GM13977 (cell line): Measurements from ENCODE around the gene LTBP1.

Experiments used
- DNase-seq: peaks from one replicate; pipeline ENCODE4 v3.0.0; 2012; ENCODE audit warnings: low spot score
- in situ Hi-C: fragments of 300-500 bp; cut with MboI; formaldehyde crosslinking; loops from one replicate; pipeline ENCODE4 v1.12.0; 2022; ENCODE audit warnings: low sequenced_read_pairs, low pct_unique_long_range_greater_than_20kb, mixed read lengths, inconsistent platforms; ENCODE audit not compliant: unreplicated experiment
- TF ChIP-seq, protein P1 (sequence below): IDR thresholded peaks from 2 replicates; pipeline ENCODE4 v1.5.1; 2012; ENCODE audit warnings: mild to moderate bottlenecking, control low read depth; ENCODE audit not compliant: insufficient read depth; ENCODE audit errors: extremely low read depth, missing control alignments

The LTBP1 gene

DNA sequence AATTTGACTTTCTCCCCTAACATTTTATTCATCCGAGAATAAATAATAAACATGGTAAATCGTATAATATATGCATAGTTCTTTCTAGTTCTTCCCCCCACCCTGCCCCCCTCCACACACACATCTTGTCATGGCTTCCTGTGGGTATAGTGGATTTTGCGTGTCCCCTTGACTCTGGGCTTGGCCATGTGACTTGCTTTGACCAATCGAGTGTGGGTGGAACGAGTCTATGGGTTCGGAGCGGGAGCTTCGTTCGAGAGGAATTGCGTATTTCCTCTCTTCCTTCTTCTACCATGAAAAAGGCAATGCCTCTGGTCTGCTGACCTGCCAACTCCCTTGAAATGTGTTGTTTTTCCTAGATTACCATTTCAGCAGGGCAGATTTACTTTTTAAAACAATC lies 175.2 kb downstream of the LTBP1 start:
- TF ChIP-seq, protein P1, sequence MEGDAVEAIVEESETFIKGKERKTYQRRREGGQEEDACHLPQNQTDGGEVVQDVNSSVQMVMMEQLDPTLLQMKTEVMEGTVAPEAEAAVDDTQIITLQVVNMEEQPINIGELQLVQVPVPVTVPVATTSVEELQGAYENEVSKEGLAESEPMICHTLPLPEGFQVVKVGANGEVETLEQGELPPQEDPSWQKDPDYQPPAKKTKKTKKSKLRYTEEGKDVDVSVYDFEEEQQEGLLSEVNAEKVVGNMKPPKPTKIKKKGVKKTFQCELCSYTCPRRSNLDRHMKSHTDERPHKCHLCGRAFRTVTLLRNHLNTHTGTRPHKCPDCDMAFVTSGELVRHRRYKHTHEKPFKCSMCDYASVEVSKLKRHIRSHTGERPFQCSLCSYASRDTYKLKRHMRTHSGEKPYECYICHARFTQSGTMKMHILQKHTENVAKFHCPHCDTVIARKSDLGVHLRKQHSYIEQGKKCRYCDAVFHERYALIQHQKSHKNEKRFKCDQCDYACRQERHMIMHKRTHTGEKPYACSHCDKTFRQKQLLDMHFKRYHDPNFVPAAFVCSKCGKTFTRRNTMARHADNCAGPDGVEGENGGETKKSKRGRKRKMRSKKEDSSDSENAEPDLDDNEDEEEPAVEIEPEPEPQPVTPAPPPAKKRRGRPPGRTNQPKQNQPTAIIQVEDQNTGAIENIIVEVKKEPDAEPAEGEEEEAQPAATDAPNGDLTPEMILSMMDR: no peak
- in situ Hi-C loops: no loop called here
- no peak for DNase-seq

- no peak for DNase-seq
- TF ChIP-seq, protein P1: no peak
- in situ Hi-C loops: no loop called here
Measured at GRCh38 chr2:33122726-33123125, 176.0 kb downstream of the LTBP1 start.

- DNase-seq: no peak
Measured at GRCh38 chr2:33123216-33123615, 176.5 kb downstream of the LTBP1 start.

GRCh38 chr2:33126552-33126951 lies 179.8 kb downstream of the LTBP1 start:
- no peak for DNase-seq
- in situ Hi-C loops: no loop called here
- TF ChIP-seq, protein P1: no peak

More at GRCh38 chr2:33123216-33123615, 176.5 kb downstream of the LTBP1 start:
- TF ChIP-seq, protein P1: no peak
- in situ Hi-C loops: no loop called here

GRCh38 chr2:33126958-33127357 lies 180.2 kb downstream of the LTBP1 start:
- no peak for DNase-seq
- in situ Hi-C loops: no loop called here
- TF ChIP-seq, protein P1: no peak

DNA sequence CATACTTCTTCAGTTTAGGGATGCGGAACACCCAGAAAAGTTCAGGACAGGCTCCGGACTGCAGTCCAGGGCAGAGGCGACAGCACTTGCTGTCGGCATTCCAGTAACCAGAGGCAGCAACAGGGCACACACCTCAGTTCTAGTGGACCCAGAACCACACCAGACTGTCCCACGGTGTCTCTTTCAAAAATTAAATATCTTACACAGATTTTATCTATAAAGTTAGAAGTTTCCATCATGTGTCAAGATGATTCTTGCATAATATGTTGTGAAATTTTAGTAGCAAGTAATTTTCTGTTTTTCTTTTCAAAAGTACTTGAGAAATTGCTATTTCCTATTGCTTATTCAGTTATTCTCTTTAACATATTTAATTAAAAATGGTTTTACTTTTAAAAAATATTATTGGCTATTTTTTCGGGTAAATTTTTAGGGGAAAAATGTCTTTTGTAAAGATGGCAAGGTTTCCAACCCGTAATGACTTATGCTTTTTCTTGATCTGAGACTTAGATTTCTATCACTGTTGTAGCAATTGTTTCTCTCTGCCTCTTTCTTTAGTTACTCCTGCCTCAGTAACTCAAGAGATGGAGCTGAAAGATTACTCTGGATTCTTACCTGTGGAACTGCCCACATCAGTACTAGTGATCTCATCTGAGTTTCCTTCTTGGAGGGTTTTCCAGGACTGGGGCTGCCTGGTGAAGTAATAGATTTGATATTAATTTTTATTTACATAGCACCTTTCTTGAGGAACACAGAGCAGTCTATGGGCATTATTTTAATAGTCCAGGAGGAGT lies 182.7 kb downstream of the LTBP1 start:
- in situ Hi-C loops: no loop called here

More for the DNA sequence above, 182.7 kb downstream of the LTBP1 start:
- TF ChIP-seq, protein P1: no peak
- no peak for DNase-seq
